WI38 (cell line): ENCODE measurements around the gene TAC1.

Source experiments
- H3K4me3 ChIP-seq: 2 replicates; pipeline ENCODE4 v1.5.1; 2011; ENCODE audit warnings: low read depth, mild to moderate bottlenecking, control low read depth, low read length
- TF ChIP-seq, protein P1 (sequence below): IDR thresholded peaks from 2 replicates; pipeline ENCODE4 v1.5.1; 2012; ENCODE audit warnings: low read depth, mild to moderate bottlenecking, control low read depth, low read length

Gene TAC1

DNA sequence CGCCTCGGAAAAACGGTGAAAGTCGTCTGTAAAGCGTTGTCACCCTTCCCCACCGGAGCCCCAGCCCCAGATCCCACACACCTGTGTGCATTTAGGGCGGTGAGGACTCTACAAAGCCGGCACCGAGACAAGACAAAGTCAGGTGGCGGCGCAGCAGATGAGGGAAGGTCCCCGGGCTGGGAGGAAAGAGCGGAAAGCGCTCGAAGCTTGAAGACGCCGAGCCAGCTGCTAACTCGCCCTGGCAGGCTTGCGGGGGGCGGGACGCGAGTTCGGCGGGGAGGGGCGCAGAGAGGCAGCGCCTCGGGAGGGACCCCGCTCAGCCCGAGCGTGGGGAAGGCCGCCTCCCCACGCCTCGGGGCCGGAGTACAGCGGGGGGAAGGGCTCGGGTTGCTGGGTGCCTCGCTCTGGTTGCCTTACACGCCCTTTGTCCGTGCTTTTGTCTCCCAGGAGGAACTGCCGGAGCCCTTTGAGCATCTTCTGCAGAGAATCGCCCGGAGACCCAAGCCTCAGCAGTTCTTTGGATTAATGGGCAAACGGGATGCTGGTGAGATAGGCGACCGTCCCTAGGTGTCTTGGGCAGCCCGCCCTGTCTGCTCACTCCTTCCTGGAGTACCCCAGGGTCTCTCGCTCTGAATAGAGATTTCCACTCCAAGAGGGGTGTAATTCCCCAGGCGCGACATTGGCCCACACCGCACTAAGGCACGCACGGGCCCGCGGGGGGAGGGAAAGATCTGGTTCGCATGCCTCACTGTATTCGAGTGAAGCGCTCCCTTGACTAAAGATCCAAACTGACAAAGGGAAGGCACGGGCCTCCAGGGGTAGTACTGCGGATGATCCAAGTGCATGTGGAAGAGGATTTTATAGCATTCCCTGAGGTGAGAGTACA lies 1.6 kb downstream of the TAC1 start:
- TF ChIP-seq, protein P1, sequence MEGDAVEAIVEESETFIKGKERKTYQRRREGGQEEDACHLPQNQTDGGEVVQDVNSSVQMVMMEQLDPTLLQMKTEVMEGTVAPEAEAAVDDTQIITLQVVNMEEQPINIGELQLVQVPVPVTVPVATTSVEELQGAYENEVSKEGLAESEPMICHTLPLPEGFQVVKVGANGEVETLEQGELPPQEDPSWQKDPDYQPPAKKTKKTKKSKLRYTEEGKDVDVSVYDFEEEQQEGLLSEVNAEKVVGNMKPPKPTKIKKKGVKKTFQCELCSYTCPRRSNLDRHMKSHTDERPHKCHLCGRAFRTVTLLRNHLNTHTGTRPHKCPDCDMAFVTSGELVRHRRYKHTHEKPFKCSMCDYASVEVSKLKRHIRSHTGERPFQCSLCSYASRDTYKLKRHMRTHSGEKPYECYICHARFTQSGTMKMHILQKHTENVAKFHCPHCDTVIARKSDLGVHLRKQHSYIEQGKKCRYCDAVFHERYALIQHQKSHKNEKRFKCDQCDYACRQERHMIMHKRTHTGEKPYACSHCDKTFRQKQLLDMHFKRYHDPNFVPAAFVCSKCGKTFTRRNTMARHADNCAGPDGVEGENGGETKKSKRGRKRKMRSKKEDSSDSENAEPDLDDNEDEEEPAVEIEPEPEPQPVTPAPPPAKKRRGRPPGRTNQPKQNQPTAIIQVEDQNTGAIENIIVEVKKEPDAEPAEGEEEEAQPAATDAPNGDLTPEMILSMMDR = no peak
- H3K4me3 ChIP-seq = no peak overlapping the region

DNA sequence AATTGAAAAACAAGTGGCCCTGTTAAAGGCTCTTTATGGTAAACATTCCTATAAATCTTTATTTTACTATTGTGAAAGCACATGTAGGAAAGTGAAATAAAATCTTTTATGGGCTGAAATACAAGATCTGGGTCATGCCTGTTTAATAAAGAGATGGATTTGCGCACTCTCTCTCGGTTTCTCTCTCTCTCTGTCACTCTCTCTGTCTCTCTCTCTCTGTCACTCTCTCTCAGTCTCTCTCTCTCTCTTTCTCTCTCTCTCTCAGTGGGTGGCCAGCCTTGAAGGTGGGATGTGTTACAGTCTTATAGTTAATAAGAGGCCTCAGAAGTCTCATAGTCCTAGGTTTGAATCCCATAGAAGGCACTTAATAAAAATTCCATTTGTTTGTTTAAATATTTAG lies 2.4 kb downstream of the TAC1 start:
- TF ChIP-seq, protein P1 = no peak
- no peak overlapping the region for H3K4me3 ChIP-seq

DNA sequence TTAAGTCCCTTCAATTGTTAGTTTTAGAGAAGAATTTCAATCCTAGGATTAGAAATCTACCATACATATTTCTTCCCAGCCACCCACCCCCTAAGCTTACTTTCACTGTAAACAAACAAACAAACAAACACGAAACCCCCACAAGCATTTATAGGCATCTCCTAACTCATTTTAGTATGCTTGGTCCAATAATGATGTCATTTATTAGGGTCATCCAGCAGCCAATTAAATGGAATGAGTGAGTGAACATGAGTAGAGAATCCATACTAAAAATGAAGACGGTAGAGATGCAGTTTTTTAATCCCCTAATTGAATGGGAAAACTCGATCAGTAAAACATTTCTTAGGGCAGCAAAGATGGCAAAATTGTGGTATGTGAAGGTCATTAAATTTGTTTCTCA lies 3.2 kb downstream of the TAC1 start:
- TF ChIP-seq, protein P1 = no peak
- no peak overlapping the region for H3K4me3 ChIP-seq

DNA sequence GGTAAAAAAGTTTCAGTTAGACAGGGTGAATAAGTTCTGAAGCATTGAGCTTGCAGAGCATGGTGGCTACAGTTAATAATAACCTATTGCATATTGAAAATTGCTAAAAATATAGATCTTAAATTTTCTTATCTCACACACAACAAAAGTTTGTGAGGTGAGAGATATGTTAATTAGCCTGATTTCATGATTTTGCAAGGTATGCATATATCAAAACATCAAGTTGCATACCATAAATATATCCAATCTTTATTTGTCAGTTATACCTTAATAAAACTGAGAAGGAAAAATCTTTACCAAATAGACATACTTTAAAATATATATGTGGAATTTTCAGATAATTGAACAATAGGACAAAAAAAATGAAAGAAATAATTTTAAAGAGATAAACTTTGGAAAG lies 16.6 kb downstream of the TAC1 start:
- TF ChIP-seq, protein P1 = no peak
- no peak overlapping the region for H3K4me3 ChIP-seq

DNA sequence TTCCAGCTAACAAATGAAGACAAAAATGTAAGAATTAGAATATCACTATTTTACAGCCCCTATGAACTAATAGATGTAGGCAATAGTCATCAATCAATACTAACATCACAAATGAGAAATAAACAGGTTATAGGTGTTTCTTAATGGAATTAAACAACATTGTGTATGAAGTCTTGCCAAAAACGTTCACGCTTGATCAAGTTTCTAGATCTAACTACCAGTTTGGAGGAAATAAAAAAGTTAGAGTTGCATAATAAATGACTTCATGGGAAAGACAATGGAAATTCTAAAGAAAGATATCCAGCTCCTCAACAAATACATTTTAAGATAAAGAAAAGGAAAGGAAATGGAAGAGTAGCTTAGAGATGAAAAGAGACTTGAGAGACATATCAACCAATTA lies 19.7 kb downstream of the TAC1 start:
- no peak overlapping the region for H3K4me3 ChIP-seq
- TF ChIP-seq, protein P1 = no peak

DNA sequence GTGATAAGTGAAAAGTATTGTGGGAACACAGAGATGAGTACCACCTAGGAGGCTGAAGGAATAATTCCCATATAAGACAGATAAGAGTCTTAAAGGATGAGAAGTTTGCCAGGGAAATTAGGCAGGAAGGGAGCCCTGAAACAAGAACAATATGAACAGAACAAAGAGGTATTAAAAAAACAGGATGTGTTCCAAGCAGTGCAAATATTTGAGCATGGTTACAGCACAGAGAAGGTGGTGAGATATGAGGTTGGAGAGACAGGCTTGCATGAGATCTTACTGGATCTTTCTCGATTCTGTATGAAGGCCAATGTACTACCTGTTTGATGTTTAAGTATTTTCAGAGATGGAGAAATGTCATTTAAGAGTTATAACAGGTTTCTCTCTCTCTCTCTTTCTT lies 20.3 kb downstream of the TAC1 start:
- no peak overlapping the region for H3K4me3 ChIP-seq
- TF ChIP-seq, protein P1 = no peak

DNA sequence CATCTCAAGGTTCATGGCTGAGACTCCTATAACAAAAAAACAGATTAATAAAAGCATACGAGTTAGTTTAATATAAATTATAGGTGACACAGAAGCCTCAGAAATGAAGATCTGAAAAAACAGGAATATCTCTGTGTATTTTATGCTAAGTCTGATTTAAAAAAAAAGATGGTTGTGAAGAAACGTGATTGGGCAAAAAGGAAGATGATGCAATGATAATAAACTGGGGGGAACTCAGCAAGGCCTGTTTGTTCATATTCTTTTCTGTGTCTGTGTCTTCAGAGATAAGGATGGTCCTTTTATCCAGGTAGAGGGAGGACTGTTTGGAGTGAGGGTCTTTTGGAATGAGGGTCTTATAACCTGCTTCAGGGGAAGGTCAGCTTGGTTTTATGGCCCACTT lies 25.9 kb downstream of the TAC1 start:
- TF ChIP-seq, protein P1 = no peak
- H3K4me3 ChIP-seq = no peak overlapping the region
